GM23338 (cell line): ENCODE measurements around the gene ARHGAP9.

Experiments
- EZH2 ChIP-seq: fragments of 200-600 bp; sonication (generic); IDR thresholded peaks from one replicate; pipeline ENCODE4 v1.8.0; 2017; ENCODE audit warnings: antibody characterized with exemption, mild to moderate bottlenecking, low read depth; ENCODE audit not compliant: unreplicated experiment
- POLR2AphosphoS5 ChIP-seq: IDR thresholded peaks from 2 replicates; pipeline ENCODE4 v1.6.1; 2016; ENCODE audit warnings: antibody characterized with exemption, low read depth
- ZNF331 ChIP-seq: fragments of 250-450 bp; sonication (Bioruptor Pico); IDR thresholded peaks from 2 replicates; pipeline ENCODE4 v1.5.0; 2020; ENCODE audit warnings: low read depth, mild to moderate bottlenecking, moderate library complexity
- TF ChIP-seq, protein P1 (sequence below), 2 experiments: fragments of 200-600 bp in 1 of 2; sonication (generic) in 1 of 2; conservative IDR thresholded peaks; 2 replicates each; pipeline versions ENCODE4 v1.5.1 to v1.6.1; 2016 to 2017; ENCODE audit warnings: antibody characterized with exemption in 2 of 2, low read depth in 2 of 2, mild to moderate bottlenecking in 2 of 2, moderate library complexity in 1 of 2

DNA sequence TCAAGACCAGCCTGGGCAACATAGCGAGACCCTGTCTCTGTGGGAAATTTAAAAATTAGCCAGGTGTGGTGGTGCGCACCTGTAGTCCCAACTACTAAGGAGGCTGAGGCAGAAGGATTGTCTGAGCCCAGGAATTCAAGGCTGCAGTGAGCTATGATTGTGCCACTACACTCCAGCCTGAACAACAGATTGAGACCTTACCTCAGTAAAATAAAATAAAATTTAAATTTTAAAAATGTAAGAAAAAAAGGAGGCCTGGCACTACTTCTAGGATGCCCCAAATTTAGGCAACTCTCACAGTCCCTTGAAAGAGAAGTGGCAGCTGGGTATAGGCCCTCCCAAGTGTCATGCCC is 25.5 kb downstream of the ARHGAP9 start:
- TF ChIP-seq, protein P1, sequence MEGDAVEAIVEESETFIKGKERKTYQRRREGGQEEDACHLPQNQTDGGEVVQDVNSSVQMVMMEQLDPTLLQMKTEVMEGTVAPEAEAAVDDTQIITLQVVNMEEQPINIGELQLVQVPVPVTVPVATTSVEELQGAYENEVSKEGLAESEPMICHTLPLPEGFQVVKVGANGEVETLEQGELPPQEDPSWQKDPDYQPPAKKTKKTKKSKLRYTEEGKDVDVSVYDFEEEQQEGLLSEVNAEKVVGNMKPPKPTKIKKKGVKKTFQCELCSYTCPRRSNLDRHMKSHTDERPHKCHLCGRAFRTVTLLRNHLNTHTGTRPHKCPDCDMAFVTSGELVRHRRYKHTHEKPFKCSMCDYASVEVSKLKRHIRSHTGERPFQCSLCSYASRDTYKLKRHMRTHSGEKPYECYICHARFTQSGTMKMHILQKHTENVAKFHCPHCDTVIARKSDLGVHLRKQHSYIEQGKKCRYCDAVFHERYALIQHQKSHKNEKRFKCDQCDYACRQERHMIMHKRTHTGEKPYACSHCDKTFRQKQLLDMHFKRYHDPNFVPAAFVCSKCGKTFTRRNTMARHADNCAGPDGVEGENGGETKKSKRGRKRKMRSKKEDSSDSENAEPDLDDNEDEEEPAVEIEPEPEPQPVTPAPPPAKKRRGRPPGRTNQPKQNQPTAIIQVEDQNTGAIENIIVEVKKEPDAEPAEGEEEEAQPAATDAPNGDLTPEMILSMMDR (conservative IDR thresholded peaks at IDR 0.05; ENCODE audit: low read depth in 2 of 2) = no peak
- TF ChIP-seq POLR2AphosphoS5 (no peak), EZH2 (no peak), ZNF331 (CRISPR knock-in tag) (no peak)
